Measurements from ENCODE around the gene FBXL20.

FBXL20 gene

DNA sequence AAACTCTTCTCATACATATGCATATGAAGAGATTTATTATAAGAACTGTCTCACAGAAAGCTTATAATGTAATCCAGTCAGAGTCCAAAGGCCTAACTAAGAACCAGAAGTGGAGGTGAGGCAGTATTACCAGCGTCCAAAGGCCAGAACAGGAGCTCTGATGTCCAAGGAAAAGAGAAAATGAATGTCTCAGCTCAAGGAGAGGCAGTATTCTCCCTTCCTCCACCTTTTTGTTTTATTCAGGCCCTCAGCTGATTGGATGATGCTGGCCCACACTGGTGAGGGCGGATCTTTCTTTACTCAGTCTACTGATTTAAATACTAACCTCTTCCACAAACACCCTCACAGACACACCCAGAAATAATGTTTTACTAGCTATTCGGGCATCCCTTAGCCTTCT, 43.4 kb downstream of the FBXL20 start:
- H3K9ac ChIP-seq (ENCODE audit: low read depth, low read length, poor library complexity, severe bottlenecking), result no peak overlapping the region
- no peaks in the 10 kb centered on the region for H4K20me1 ChIP-seq (ENCODE audit: insufficient read depth, low read length, poor library complexity, severe bottlenecking)
- 0 out of 2 replicates have a peak, but pooled peaks cover 3% of the 10 kb centered on the region for H3K79me2 ChIP-seq (ENCODE audit: insufficient read depth, low read length)
- no peaks in the 10 kb centered on the region for H3K9me2 ChIP-seq (replicated peaks; ENCODE audit: low read depth, low read length)
- H2AFZ ChIP-seq (ENCODE audit: low read length), result no peak overlapping the region
- no peaks in the 10 kb centered on the region for H3K36me3 ChIP-seq (ENCODE audit: insufficient read depth, low read length)
- H3K4me1 ChIP-seq (ENCODE audit: insufficient read depth, low read length, poor library complexity, severe bottlenecking), result no peaks in the 10 kb centered on the region
- H3K9me3 ChIP-seq (ENCODE audit: insufficient read depth, low read depth, low read length), result no peaks in the 10 kb centered on the region
- no peak overlapping the region for H3K4me2 ChIP-seq (ENCODE audit: low read depth, low read length, poor library complexity, severe bottlenecking)
- no peak for TF ChIP-seq EZH2phosphoT487 (IDR thresholded peaks at IDR 0.05; ENCODE audit: borderline replicate concordance)
- TF ChIP-seq, protein P1, sequence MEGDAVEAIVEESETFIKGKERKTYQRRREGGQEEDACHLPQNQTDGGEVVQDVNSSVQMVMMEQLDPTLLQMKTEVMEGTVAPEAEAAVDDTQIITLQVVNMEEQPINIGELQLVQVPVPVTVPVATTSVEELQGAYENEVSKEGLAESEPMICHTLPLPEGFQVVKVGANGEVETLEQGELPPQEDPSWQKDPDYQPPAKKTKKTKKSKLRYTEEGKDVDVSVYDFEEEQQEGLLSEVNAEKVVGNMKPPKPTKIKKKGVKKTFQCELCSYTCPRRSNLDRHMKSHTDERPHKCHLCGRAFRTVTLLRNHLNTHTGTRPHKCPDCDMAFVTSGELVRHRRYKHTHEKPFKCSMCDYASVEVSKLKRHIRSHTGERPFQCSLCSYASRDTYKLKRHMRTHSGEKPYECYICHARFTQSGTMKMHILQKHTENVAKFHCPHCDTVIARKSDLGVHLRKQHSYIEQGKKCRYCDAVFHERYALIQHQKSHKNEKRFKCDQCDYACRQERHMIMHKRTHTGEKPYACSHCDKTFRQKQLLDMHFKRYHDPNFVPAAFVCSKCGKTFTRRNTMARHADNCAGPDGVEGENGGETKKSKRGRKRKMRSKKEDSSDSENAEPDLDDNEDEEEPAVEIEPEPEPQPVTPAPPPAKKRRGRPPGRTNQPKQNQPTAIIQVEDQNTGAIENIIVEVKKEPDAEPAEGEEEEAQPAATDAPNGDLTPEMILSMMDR (conservative IDR thresholded peaks at IDR 0.05; ENCODE audit: low read length), result no peak
- H3F3A ChIP-seq (ENCODE audit: low read depth), result no peaks in the 10 kb centered on the region
- H3K27me3 ChIP-seq (ENCODE audit: insufficient read depth, low read length, poor library complexity, severe bottlenecking), result no peaks in the 10 kb centered on the region
- H3K4me3 ChIP-seq (ENCODE audit: low read length, poor library complexity, severe bottlenecking), result no peak overlapping the region

DNA sequence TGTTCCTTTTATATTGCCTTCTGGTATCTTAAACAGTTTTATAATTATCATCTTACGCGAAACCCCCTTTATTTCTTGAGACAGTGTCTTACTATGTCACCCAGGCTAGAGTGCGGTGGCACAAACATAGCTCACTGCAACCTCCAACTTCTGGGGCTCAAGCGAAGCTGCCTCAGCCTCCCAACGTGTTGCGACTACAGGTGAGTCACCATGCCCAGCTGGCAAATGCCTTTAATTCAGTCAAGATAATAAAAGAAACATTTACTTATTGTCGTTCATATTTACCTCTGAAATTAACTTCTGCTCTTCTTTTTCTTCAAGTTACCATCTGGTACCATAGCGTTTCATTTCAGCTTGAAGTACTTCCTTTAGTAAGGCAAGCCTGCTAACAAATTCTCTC, 43.9 kb downstream of the FBXL20 start:
- Histone ChIP-seq H3K27me3 (ENCODE audit: insufficient read depth, low read length, poor library complexity, severe bottlenecking) (no peaks in the 10 kb centered on the region), H4K20me1 (ENCODE audit: insufficient read depth, low read length, poor library complexity, severe bottlenecking) (peaks cover 3% of the 10 kb centered on the region), H3K9ac (ENCODE audit: low read depth, low read length, poor library complexity, severe bottlenecking) (no peak overlapping the region), H3K4me3 (ENCODE audit: low read length, poor library complexity, severe bottlenecking) (no peak overlapping the region), H3F3A (ENCODE audit: low read depth) (no peaks in the 10 kb centered on the region; the same call in 1 of the 2 replicates), H3K9me2 (replicated peaks; ENCODE audit: low read depth, low read length) (no peaks in the 10 kb centered on the region), H3K4me1 (ENCODE audit: insufficient read depth, low read length, poor library complexity, severe bottlenecking) (no peaks in the 10 kb centered on the region), H3K36me3 (ENCODE audit: insufficient read depth, low read length) (no peaks in the 10 kb centered on the region), H3K79me2 (ENCODE audit: insufficient read depth, low read length) (0 out of 2 replicates have a peak, but pooled peaks cover 3% of the 10 kb centered on the region), H3K9me3 (ENCODE audit: insufficient read depth, low read depth, low read length) (no peaks in the 10 kb centered on the region), H3K4me2 (ENCODE audit: low read depth, low read length, poor library complexity, severe bottlenecking) (no peak overlapping the region), H2AFZ (ENCODE audit: low read length) (no peak overlapping the region)
- no peak for TF ChIP-seq EZH2phosphoT487 (IDR thresholded peaks at IDR 0.05; ENCODE audit: borderline replicate concordance)
- TF ChIP-seq, protein P1 (conservative IDR thresholded peaks at IDR 0.05; ENCODE audit: low read length), result no peak

DNA sequence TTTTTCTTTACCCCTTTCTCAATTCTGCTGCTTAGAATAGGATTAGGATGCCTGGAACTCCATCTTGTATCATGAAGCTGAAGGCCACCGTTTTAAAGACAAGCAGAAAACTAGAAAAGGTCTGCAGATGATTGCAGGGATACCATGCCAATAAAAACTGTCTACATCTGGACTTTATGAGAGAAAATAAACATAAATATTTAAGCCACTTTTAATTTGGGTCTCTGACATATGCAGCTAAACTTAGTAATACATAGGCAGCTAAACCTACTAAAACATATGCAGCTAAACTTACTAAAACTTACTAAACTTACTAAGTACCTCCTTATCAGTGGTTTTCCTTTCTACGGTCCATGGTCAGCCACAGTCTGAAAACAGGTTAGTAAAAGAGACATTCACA, 48.4 kb downstream of the FBXL20 start:
- Histone ChIP-seq H3K4me3 (ENCODE audit: low read length, poor library complexity, severe bottlenecking) (no peak overlapping the region), H3K4me1 (ENCODE audit: insufficient read depth, low read length, poor library complexity, severe bottlenecking) (no peaks in the 10 kb centered on the region), H3K27me3 (ENCODE audit: insufficient read depth, low read length, poor library complexity, severe bottlenecking) (no peaks in the 10 kb centered on the region), H3K4me2 (ENCODE audit: low read depth, low read length, poor library complexity, severe bottlenecking) (no peak overlapping the region), H2AFZ (ENCODE audit: low read length) (no peak overlapping the region), H3K79me2 (ENCODE audit: insufficient read depth, low read length) (0 out of 2 replicates have a peak, but pooled peaks cover 3% of the 10 kb centered on the region), H3K9ac (ENCODE audit: low read depth, low read length, poor library complexity, severe bottlenecking) (no peak overlapping the region), H3K9me2 (replicated peaks; ENCODE audit: low read depth, low read length) (no peaks in the 10 kb centered on the region), H4K20me1 (ENCODE audit: insufficient read depth, low read length, poor library complexity, severe bottlenecking) (peaks cover 3% of the 10 kb centered on the region), H3K9me3 (ENCODE audit: insufficient read depth, low read depth, low read length) (no peaks in the 10 kb centered on the region), H3F3A (ENCODE audit: low read depth) (no peaks in the 10 kb centered on the region; the same call in 1 of the 2 replicates), H3K36me3 (ENCODE audit: insufficient read depth, low read length) (no peaks in the 10 kb centered on the region)
- TF ChIP-seq EZH2phosphoT487 (IDR thresholded peaks at IDR 0.05; ENCODE audit: borderline replicate concordance), result no peak

DNA sequence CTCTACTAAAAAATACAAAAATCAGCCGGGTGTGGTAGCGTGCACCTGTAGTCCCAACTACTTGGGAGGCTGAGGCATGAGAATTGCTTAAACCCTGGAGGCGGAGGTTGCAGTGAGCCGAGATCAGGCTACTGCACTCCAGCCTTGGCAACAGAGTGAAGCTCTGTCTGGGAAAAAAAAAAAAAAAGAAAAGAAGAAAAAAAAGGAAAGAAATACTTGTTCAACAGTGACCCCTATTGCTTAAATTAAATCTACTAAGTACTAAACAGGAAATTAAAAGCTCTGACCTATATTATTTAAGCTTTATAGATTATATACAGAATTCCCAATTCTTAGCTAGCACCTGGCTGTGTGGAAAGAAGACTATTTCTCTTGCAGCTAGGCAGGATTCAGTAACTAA, 48.9 kb downstream of the FBXL20 start:
- no peaks in the 10 kb centered on the region; the same call in 1 of the 2 replicates for H3F3A ChIP-seq (ENCODE audit: low read depth)
- no peak overlapping the region for H3K9ac ChIP-seq (ENCODE audit: low read depth, low read length, poor library complexity, severe bottlenecking)
- no peak overlapping the region for H3K4me2 ChIP-seq (ENCODE audit: low read depth, low read length, poor library complexity, severe bottlenecking)
- TF ChIP-seq, protein P1 (conservative IDR thresholded peaks at IDR 0.05; ENCODE audit: low read length), result no peak
- TF ChIP-seq EZH2phosphoT487 (IDR thresholded peaks at IDR 0.05; ENCODE audit: borderline replicate concordance), result no peak
- peaks cover 3% of the 10 kb centered on the region for H4K20me1 ChIP-seq (ENCODE audit: insufficient read depth, low read length, poor library complexity, severe bottlenecking)
- no peaks in the 10 kb centered on the region for H3K9me3 ChIP-seq (ENCODE audit: insufficient read depth, low read depth, low read length)
- 0 out of 2 replicates have a peak, but pooled peaks cover 3% of the 10 kb centered on the region for H3K79me2 ChIP-seq (ENCODE audit: insufficient read depth, low read length)
- H3K9me2 ChIP-seq (replicated peaks; ENCODE audit: low read depth, low read length), result no peaks in the 10 kb centered on the region
- H3K4me1 ChIP-seq (ENCODE audit: insufficient read depth, low read length, poor library complexity, severe bottlenecking), result no peaks in the 10 kb centered on the region
- H3K4me3 ChIP-seq (ENCODE audit: low read length, poor library complexity, severe bottlenecking), result no peak overlapping the region
- H2AFZ ChIP-seq (ENCODE audit: low read length), result no peak overlapping the region
- no peaks in the 10 kb centered on the region for H3K27me3 ChIP-seq (ENCODE audit: insufficient read depth, low read length, poor library complexity, severe bottlenecking)
- H3K36me3 ChIP-seq (ENCODE audit: insufficient read depth, low read length), result no peaks in the 10 kb centered on the region

Data from Loucy (cell line).